IPS-NIHi11 (cell line): Measurements from ENCODE around the gene FRG1.
A peak's percentile ranks its signal among the peaks of the same experiment; 100 is the strongest.
"Not testable (repeated sequence)": the region's sequence is repeated elsewhere in the genome, so short reads cannot be mapped to it uniquely, and the experiment has no call there.

Experiments
- DNase-seq: peaks from one replicate; pipeline ENCODE4 v3.0.0; 2012; ENCODE audit warnings: mixed read lengths, low spot score

Gene FRG1

GRCh38 chr4:189985651-189986243 is 45.1 kb downstream of the FRG1 start:
- DNase-seq = not testable (repeated sequence)

- peak; percentile 29 for DNase-seq
Measured at GRCh38 chr4:189988877-189989431, 48.3 kb downstream of the FRG1 start.

- not testable (repeated sequence) for DNase-seq
Measured at GRCh38 chr4:189989941-189990340, 49.3 kb downstream of the FRG1 start.
